Inferior parietal cortex (tissue), 1 donor: ENCODE results near the gene DEFB108B.
A peak's percentile ranks its signal among the peaks of the same experiment; 100 is the strongest.
"Not testable (repeated sequence)": the region's sequence is repeated elsewhere in the genome, so short reads cannot be mapped to it uniquely, and the experiment has no call there.

Experiments
- DNase-seq: peaks from one replicate; pipeline ENCODE4 v3.0.0-alpha.2; 2016; ENCODE audit errors: extremely low spot score

Gene DEFB108B

GRCh38 chr11:71832811-71833210 lies at the start of gene DEFB108B:
TSS of gene DEFB108B (plus strand) at chr11:71833200. CDS start at chr11:71833200, 0 bp downstream.
- DNase-seq = not testable (repeated sequence)

DNA sequence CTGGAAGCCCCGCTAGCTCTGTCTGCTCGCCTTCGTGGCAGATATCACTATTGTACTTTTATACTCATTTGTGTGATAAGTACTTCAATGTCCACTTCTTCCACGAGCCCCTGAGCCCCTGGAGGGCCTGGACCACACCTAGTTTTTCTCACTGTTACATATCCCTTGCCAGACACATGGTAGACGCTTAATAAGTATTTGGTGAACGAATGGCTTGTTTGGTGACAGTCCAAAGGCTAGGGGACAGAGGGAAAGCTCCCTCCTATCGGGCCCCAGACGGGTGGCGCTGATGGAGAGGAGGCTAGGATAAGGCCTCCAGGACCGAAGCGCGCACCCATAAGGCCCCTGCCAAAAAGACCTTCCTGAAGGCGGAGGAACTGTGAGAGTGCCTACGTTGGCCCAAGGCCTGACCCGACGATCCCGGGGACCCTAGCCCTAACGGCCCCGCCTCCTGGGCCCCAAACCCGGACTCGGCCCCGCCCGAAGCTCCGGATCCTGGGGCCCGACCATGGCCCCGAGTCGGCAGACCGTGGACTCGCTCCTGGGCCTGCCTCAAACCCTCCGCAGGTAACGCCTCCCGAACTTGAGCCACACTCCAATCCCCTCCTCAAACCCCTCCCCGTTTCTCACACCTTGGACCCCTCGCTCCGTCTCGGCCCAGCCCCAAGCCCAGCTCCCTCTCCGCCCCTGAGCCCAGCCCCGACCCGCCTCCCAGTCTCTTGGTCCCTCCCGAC lies 46.7 kb upstream of the DEFB108B start:
- DNase-seq = not testable (repeated sequence)

DNA sequence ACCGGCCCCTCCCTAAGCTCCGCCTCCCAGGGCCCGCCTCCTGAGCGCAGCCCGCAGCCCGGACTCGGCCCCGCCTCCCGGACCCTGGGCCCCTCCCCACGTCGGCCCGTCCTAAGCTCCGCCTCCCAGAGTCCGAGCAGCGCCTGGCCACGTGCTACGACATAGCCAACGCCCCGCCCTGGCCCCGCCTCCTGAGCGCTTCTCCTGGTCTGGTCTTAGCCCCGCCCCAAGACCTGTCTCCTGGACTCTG lies 46.2 kb upstream of the DEFB108B start:
- peak; percentile 91 for DNase-seq

- DNase-seq = peak; percentile 60
Observed at GRCh38 chr11:71787098-71787823, 45.7 kb upstream of the DEFB108B start.

DNA sequence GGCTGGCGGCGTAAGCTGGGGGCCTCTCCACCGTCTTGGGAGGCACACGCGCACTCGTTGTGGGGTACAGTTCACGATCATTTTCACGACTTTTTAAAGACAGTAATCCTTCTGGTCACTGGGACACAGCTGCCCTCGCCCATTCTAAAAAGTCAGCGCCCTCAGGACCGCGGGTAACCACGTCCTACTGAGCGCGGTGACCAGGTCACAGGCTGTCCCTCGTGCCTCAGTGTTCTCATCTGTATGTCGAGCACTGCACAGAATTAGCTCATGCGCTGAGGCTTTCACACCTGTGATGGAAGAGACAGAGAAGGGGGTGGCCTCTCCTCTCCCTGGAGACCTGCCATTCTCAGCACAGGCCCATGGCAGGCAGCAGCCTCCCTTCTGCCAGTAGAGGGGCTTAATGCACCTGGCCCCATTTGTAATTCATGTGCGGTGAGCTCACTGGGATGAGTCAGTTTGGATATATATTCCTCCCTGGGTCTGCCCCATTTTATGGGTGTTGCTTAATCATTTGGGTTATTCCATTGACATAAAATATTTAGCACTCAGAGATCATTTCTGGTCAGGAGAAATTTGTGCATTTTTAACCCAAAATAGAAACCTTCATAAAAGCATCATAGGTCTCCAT lies 45.1 kb upstream of the DEFB108B start:
- not testable (repeated sequence) for DNase-seq

DNA sequence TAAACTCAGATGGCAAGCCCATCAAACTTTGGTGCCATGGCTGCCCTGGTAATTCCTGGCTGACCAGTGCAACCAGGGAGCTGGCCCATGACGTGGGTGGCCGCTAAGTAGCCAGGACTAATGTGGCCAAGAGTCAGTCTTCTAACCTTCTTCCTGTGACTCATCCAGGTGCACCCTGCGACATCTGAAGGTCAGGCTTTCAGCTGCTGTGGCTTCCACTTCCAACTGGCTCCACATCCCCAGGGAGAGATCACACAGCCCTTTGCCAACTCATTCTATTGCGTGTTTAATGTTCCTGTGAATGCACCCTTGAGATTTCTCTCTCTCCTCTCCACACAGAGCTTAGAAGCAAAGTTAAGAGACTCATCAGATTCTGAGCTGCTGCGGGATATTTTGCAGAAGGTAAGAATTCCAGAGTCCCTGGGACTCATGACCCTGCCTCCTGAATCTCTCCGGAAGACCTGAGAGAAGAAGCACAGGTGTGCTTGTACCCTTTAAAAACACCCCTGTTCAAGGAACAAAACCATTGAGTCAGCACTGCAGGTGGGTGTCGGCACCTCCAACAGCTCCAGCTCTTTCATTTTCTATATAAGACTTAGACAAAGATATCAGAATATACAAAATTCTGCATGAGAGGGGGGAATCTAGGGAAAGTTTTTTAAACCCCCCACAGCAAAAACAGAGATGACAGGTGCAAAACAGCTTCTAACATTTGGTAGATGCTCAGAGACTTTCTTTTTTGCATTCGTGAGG lies 43.4 kb upstream of the DEFB108B start:
- not testable (repeated sequence) for DNase-seq

- not testable (repeated sequence) for DNase-seq
Observed at GRCh38 chr11:71791111-71791510, 41.9 kb upstream of the DEFB108B start.

- DNase-seq = not testable (repeated sequence)
Observed at GRCh38 chr11:71792621-71793235, 40.3 kb upstream of the DEFB108B start.

- not testable (repeated sequence) for DNase-seq
Observed at GRCh38 chr11:71794386-71795040, 38.5 kb upstream of the DEFB108B start.

GRCh38 chr11:71795236-71795635 lies 37.8 kb upstream of the DEFB108B start:
- not testable (repeated sequence) for DNase-seq

DNA sequence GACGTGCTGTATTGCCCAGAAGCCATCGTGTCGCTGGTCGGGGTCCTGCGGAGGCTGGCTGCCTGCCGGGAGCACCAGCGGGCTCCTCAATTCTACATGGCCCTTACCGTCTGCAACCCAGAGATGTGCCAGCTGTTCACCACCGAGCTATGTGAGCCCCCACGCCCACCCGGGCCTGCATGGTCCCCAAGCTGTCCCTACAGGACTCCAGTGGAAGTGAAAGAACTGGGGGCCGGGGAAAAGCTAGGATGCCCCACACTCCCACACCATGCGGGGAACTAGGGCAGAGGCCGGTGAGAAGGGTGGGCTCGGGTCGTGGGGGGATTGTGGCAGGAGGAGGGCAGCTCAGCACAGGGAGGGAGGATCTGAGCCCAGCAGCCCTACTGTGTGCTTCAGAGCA lies 37.0 kb upstream of the DEFB108B start:
- not testable (repeated sequence) for DNase-seq

DNA sequence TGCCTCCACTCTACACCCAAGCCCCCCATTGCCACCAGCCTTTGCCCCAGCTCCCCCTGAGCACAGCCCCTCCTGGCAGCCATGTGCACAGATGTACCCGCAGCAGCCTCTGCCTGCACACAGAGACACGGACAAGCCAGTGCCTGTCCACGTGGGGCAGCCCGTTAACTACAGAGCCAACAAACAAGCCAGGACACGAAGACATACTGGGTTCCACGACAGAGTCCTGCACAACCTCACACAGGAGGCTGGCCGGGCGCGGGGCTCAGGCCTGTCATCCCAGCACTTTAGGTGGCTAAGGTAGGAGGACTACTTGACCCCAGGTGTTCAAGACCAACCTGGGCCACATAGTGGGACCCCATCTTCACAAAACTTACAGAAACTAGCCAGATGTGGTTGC lies 36.2 kb upstream of the DEFB108B start:
- not testable (repeated sequence) for DNase-seq

DNA sequence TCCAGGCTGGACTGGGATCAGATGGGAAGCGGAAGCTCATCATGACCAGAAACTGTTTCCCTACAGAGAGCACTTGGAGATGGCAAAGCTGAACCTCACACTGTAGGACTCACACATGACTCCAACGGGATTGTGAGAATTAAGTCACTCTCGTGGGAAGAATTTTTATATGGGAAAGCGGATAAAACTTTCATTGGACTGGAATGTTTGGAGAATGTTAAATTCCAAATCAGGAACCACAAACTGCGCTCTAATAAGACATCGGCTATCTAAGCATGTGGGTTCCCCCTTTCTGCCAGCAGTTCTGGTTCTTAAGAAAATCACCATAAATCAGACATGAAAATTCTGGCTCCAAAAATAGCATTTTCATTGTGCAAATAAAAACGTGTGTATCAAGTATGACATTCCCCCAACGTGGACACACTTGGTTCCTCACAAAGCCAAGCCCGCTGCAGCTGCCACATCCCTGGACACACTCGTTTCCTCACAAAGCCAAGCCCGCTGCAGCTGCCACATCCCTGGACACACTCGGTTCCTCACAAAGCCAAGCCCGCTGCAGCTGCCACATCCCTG lies 33.4 kb upstream of the DEFB108B start:
- not testable (repeated sequence) for DNase-seq

- DNase-seq = peak; percentile 81
Observed at GRCh38 chr11:71800335-71800953, 32.6 kb upstream of the DEFB108B start.

DNA sequence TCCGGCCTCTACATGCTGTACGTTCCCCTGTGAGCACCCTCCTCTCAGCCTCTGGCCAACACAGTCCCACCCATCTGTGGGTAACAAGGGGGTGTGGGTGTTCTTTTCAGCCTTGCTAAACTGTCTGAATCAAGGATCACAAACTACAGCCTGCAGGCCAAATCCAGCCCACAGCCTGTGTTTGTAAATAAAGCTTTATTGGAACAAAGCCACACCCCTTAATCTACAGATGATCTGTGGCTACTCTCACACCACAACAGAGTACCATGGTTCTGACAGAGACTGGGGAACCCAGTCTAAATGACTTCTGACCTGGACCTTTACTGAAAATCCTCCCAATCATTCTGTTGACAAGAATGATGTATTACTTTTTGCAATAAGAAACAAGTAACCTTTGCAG lies 32.0 kb upstream of the DEFB108B start:
- not testable (repeated sequence) for DNase-seq

- not testable (repeated sequence) for DNase-seq
Observed at GRCh38 chr11:71802874-71803273, 30.1 kb upstream of the DEFB108B start.

DNA sequence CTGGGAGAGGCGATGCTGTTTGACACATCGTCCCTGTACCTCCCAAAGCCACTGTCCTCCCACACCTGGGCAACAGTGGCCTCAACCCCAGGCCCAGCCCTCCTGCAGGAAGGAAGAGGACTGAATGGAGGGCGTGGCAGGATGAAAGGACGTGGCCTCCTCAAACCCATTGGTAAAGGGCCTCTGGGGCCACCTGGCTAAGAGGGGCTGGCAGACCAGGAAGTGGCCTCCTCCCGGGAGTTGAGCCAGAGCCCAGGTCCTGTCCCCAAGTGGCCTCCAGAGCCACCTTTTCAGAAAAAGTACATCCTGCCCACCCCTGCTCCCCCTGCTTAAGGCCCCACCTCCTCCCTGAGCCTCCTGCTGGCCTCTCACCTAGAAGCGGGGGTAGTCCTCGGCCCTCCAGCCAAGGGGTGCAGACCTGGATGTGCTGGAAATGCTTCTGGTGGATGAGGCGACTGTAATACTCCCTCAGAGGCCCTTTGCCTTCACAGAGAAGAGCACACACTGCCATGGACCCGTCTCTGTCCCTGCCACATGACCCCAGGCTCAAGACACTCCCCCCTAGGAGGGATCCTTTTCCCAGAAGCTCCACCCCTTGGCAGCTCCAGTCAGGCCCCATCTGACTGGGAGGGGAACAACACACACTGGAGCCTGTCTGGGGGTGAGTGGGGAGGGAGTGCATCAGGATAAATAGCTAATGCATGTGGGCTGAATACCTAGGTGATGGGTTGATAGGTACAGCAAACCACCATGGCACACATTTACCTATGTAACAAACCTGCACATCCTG lies 28.6 kb upstream of the DEFB108B start:
- not testable (repeated sequence) for DNase-seq

DNA sequence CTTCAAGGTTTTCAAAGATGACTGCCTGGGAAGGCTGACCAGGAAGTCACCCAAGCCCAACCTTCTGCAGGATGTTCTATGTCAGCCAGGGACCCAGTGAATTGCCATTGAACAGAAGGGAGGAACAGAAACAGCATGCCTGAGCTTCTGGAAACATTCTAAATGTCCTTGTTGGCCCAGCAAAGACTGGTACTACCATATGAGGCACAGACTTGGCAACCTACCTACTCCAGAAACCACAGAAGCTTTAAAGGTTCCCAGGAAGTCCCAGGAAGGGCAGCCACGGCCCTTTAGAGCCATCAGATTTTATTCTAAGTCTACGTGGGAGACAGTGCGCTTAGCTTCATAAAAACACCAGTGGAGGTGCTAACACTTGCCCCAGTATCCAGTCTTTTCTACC lies 20.5 kb upstream of the DEFB108B start:
- not testable (repeated sequence) for DNase-seq
